HCT116 (cell line): ENCODE results near the gene ZFP2.

Experiments
- CEBPB ChIP-seq: IDR thresholded peaks from 2 replicates; pipeline ENCODE4 v1.6.1; 2012; ENCODE audit warnings: low read depth
- CTCF ChIP-seq, 3 experiments: fragments of 200-600 bp in 1 of 3; sonication (generic) in 1 of 3; IDR thresholded peaks in 2 of 3; conservative IDR thresholded peaks in 1 of 3; 2 replicates each; pipeline ENCODE4 v1.5.1; 2012 to 2017; ENCODE audit warnings: low read depth in 2 of 3, low read length in 2 of 3, antibody characterized with exemption in 1 of 3, borderline replicate concordance in 1 of 3, control low read depth in 1 of 3, mild to moderate bottlenecking in 1 of 3, mixed read lengths in 1 of 3, mixed run types in 1 of 3, moderate library complexity in 1 of 3; ENCODE audit not compliant: insufficient read depth in 1 of 3
- EZH2 ChIP-seq: fragments of 200-600 bp; sonication (generic); IDR thresholded peaks from 2 replicates; pipeline ENCODE4 v1.6.1; 2017; ENCODE audit warnings: antibody characterized with exemption, mixed run types
- MAX ChIP-seq: IDR thresholded peaks from 2 replicates; pipeline ENCODE4 v1.6.1; 2012
- POLR2A ChIP-seq: IDR thresholded peaks from 2 replicates; pipeline ENCODE4 v1.7.0; 2011; ENCODE audit warnings: borderline replicate concordance; ENCODE audit not compliant: insufficient read depth, insufficient read length; ENCODE audit errors: extremely low read depth
- POLR2AphosphoS5 ChIP-seq: IDR thresholded peaks from 2 replicates; pipeline ENCODE4 v1.6.1; 2011; ENCODE audit warnings: mild to moderate bottlenecking, low read depth, low read length, moderate library complexity
- REST ChIP-seq: IDR thresholded peaks from 2 replicates; pipeline ENCODE4 v1.6.1; 2012; ENCODE audit warnings: low read depth

GRCh38 chr5:178872302-178872701 is 23.4 kb upstream of the ZFP2 start:
- no peak for TF ChIP-seq POLR2A
- TF ChIP-seq CTCF (IDR thresholded peaks at IDR 0.05 in 2 of 3, conservative IDR thresholded peaks at IDR 0.05 in 1 of 3; ENCODE audit: borderline replicate concordance in 1 of 3, insufficient read depth in 1 of 3, low read depth in 2 of 3, low read length in 2 of 3): no peak
- no peak for TF ChIP-seq MAX
- TF ChIP-seq EZH2: no peak
- no peak for TF ChIP-seq POLR2AphosphoS5
- TF ChIP-seq CEBPB: no peak
- no peak for TF ChIP-seq REST
